Neural cell (in vitro differentiated cells): Measurements from ENCODE around the gene NUDT9.

Experiments used
- CTCF ChIP-seq: fragments of 450-650 bp; IDR thresholded peaks from 2 replicates; pipeline ENCODE4 v1.5.1; 2014; ENCODE audit warnings: antibody characterized with exemption, mild to moderate bottlenecking, moderate library complexity; ENCODE audit not compliant: poor library complexity, severe bottlenecking
- EZH2 ChIP-seq: fragments of 200-600, 300-800 bp; shearing (Covaris generic), sonication (generic); IDR thresholded peaks from 2 replicates; pipeline ENCODE4 v1.6.1; 2014; ENCODE audit warnings: antibody characterized with exemption, low read length, borderline replicate concordance, mild to moderate bottlenecking; ENCODE audit not compliant: insufficient read depth, poor library complexity, severe bottlenecking
- POLR2AphosphoS5 ChIP-seq: IDR thresholded peaks from 2 replicates; pipeline ENCODE4 v1.6.1; 2012
- RAD21 ChIP-seq: fragments of 450-650 bp; conservative IDR thresholded peaks from 2 replicates; pipeline ENCODE4 v1.6.1; 2014; ENCODE audit warnings: antibody characterized with exemption, mild to moderate bottlenecking, moderate library complexity
- REST ChIP-seq: IDR thresholded peaks from 2 replicates; pipeline ENCODE4 v1.6.1; 2012; ENCODE audit warnings: borderline replicate concordance
- TAF1 ChIP-seq: IDR thresholded peaks from 2 replicates; pipeline ENCODE4 v1.6.1; 2012; ENCODE audit warnings: low read depth

GRCh38 chr4:87481377-87481776, 59.0 kb downstream of the NUDT9 start:
- no peak for TF ChIP-seq REST
- no peak for TF ChIP-seq POLR2AphosphoS5
- no peak for TF ChIP-seq RAD21
- no peak for TF ChIP-seq CTCF
- no peak for TF ChIP-seq TAF1
- no peak for TF ChIP-seq EZH2
